ENCODE results near the gene EREG.

DNA sequence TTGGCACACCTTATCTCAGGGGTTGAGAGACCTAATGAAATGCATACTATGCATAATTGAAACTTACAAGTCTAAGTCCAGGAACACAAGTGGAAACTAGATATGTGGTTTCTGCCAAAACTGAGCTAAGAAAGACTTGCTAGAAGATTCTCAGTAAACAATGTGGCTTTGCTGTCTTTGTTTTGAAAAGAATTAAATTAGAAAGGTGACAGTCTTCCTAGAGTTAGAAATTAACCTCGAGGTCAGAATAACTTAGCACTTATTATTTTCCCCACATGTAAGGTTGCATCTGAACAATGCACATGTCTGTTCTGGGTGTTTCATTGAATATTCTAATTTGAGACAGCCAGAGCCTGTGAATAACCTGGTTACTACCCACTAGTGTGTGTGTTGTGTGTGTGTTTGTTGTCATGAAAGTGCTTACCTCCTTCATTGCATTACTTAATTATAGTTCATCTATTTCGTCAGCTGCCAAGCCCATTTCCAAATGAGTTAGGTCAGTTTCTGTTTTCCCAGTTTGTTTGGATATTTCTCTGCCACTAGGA, 1.5 kb downstream of the EREG start:
- TF ChIP-seq, protein P1, sequence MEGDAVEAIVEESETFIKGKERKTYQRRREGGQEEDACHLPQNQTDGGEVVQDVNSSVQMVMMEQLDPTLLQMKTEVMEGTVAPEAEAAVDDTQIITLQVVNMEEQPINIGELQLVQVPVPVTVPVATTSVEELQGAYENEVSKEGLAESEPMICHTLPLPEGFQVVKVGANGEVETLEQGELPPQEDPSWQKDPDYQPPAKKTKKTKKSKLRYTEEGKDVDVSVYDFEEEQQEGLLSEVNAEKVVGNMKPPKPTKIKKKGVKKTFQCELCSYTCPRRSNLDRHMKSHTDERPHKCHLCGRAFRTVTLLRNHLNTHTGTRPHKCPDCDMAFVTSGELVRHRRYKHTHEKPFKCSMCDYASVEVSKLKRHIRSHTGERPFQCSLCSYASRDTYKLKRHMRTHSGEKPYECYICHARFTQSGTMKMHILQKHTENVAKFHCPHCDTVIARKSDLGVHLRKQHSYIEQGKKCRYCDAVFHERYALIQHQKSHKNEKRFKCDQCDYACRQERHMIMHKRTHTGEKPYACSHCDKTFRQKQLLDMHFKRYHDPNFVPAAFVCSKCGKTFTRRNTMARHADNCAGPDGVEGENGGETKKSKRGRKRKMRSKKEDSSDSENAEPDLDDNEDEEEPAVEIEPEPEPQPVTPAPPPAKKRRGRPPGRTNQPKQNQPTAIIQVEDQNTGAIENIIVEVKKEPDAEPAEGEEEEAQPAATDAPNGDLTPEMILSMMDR (optimal IDR thresholded peaks at IDR 0.05 in 1 of 3, IDR thresholded peaks at IDR 0.05 in 1 of 3, conservative IDR thresholded peaks at IDR 0.05 in 1 of 3; ENCODE audit: extremely low read depth in 1 of 3, insufficient read depth in 2 of 3, low read length in 3 of 3), result no peak
- no peak for TF ChIP-seq EZH2 (IDR thresholded peaks at IDR 0.05; ENCODE audit: low read length)

All from keratinocyte (primary cell).